Measurements from ENCODE around the gene HHIPL1. TPM values are rescaled to one million over a fixed set of nuclear protein-coding genes. Genes with fewer than 3 reads are reported as not detected.
A peak's percentile ranks its signal among the peaks of the same experiment; 100 is the strongest.

The HHIPL1 gene
- total and polyA plus RNA-seq, 2 experiments from 2014 or later: 0.83 to 1.2 TPM

GRCh38 chr14:99598774-99599173, 46.2 kb upstream of the HHIPL1 start:
- Histone ChIP-seq H3K36me3 (no peaks in the 10 kb centered on the region), H3K27ac (no peak overlapping the region), H3K27me3 (no peaks in the 10 kb centered on the region), H3K4me1 (ENCODE audit: low read depth) (peaks cover 46% of the 10 kb centered on the region), H3K4me3 (no peak overlapping the region), H3K9me3 (ENCODE audit: low read depth) (no peaks in the 10 kb centered on the region)
- no peak for TF ChIP-seq CTCF (IDR thresholded peaks at IDR 0.05; ENCODE audit: low read depth, low read length)
- DNase-seq (ENCODE audit: low read depth in 1 of 2, low spot score in 1 of 2): no peak

- Histone ChIP-seq H3K4me3 (no peak overlapping the region), H3K9me3 (ENCODE audit: low read depth) (no peaks in the 10 kb centered on the region), H3K4me1 (ENCODE audit: low read depth) (peaks cover 46% of the 10 kb centered on the region), H3K36me3 (no peaks in the 10 kb centered on the region), H3K27me3 (no peaks in the 10 kb centered on the region), H3K27ac (no peak overlapping the region)
- DNase-seq (ENCODE audit: low read depth in 1 of 2, low spot score in 1 of 2): no peak
- no peak for TF ChIP-seq CTCF (IDR thresholded peaks at IDR 0.05; ENCODE audit: low read depth, low read length)
Measured at GRCh38 chr14:99599393-99599792, 45.5 kb upstream of the HHIPL1 start.

GRCh38 chr14:99600232-99600888, 44.6 kb upstream of the HHIPL1 start:
- Histone ChIP-seq H3K27ac (no peak overlapping the region), H3K9me3 (ENCODE audit: low read depth) (no peaks in the 10 kb centered on the region), H3K4me3 (no peak overlapping the region), H3K4me1 (ENCODE audit: low read depth) (peaks cover 46% of the 10 kb centered on the region), H3K27me3 (no peaks in the 10 kb centered on the region), H3K36me3 (no peaks in the 10 kb centered on the region)
- no peak for DNase-seq (ENCODE audit: low read depth in 1 of 2, low spot score in 1 of 2)
- TF ChIP-seq CTCF (IDR thresholded peaks at IDR 0.05; ENCODE audit: low read depth, low read length): no peak

GRCh38 chr14:99601361-99601831, 43.5 kb upstream of the HHIPL1 start:
- peak; percentile 23 to 40 for DNase-seq (ENCODE audit: low read depth in 1 of 2, low spot score in 1 of 2)
- no peak for TF ChIP-seq CTCF (IDR thresholded peaks at IDR 0.05; ENCODE audit: low read depth, low read length)
- Histone ChIP-seq H3K36me3 (no peaks in the 10 kb centered on the region), H3K4me3 (peak overlapping the region; percentile 50), H3K9me3 (ENCODE audit: low read depth) (no peaks in the 10 kb centered on the region), H3K27me3 (no peaks in the 10 kb centered on the region), H3K4me1 (ENCODE audit: low read depth) (peaks cover 48% of the 10 kb centered on the region), H3K27ac (peak overlapping the region; percentile 55)

- Histone ChIP-seq H3K27me3 (no peaks in the 10 kb centered on the region), H3K4me1 (ENCODE audit: low read depth) (peaks cover 40% of the 10 kb centered on the region), H3K36me3 (no peaks in the 10 kb centered on the region), H3K27ac (peak overlapping the region; percentile 55), H3K9me3 (ENCODE audit: low read depth) (no peaks in the 10 kb centered on the region), H3K4me3 (peak overlapping the region; percentile 50)
- DNase-seq (ENCODE audit: low read depth in 1 of 2, low spot score in 1 of 2): peak in 1 of 2 donors; percentile 41
- no peak for TF ChIP-seq CTCF (IDR thresholded peaks at IDR 0.05; ENCODE audit: low read depth, low read length)
Measured at GRCh38 chr14:99602054-99602787, 42.7 kb upstream of the HHIPL1 start.

Data from cardiac muscle cell (in vitro differentiated cells and primary cell).